Stimulated activated CD4-positive, alpha-beta T cell treated with anti-CD3 and anti-CD28 coated beads, TNF-alpha, amount 100 ng/mL, for 48 hours (primary cell): ENCODE data around the gene ASTN2.

ENCODE experiments used
- DNase-seq, 3 donors: peaks; one replicate each; pipeline ENCODE4 v3.0.0-alpha.2; 2020; ENCODE audit warnings: low read depth in 3 of 3

The ASTN2 gene

GRCh38 chr9:117250610-117251215 is 164.1 kb downstream of the ASTN2 start:
- DNase-seq, result no peak

GRCh38 chr9:117249799-117250198 is 165.1 kb downstream of the ASTN2 start:
- no peak for DNase-seq

DNA sequence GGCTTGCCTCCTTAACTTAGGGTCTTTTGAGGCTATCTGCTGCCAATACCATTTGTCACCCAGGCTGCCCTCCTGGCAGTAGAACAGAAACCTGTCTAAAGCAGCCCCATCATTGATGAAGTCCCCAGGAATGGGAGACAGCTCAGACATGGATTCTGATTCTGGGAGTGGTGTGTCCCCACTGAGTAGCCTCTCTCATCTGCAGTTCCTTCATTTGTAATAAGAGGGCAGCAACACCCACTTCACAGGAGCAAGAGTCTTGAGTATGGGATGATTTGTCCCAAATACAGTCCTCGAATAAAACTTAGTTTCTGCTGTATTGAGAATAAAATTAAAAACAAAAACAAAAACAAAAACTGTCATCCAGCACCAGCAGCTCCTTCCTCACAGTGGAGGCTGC is 167.6 kb downstream of the ASTN2 start:
- DNase-seq, result no peak

DNA sequence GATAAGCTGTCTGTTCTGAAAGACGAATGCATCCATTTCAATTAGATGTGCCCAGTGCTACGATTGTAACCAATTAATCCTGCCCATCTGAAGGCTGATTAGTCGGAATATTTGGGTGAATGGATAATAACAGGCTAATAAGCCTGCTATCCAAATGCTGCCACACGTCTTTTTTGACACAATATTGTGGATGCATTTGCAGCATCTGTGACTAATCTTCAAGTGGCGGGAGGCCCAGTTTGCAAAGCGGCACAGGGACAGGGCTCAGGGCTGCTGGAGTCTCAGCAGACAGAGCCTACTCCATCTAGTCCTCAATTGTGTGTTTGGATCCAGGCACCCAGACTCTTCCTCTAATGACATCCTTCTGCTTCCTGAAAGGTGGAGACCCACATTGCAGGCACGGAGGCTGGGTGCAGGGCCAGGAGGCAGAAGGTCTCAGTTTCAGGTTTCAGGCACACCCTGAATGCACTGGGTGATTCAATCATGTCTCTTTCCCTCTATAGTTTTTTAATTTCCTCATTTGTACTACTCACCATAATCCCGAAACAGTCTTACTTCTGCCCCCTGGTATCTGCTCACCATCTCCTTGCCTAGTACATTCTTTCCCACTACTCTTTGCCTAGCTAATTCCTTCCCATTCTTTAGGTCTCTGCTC is 169.6 kb downstream of the ASTN2 start:
- DNase-seq, result no peak

DNA sequence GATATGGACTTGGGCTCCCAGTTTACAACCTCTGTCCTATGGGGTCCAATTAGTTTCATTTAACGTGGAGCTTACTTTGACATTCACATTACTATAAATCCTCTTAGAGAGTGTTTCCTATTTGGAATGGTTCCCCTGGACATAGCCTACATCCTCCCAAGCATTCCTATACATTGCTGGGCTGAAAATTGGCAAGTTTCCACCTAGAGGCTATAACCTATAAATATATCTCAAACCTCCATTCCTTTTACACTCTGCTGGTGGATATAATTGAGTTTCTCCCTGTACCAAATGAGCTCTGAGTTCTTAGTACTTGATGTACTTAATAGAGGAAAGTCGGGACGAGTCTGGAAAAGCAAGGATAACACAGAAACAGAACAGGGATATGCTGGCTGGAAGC is 172.8 kb downstream of the ASTN2 start:
- no peak for DNase-seq

DNA sequence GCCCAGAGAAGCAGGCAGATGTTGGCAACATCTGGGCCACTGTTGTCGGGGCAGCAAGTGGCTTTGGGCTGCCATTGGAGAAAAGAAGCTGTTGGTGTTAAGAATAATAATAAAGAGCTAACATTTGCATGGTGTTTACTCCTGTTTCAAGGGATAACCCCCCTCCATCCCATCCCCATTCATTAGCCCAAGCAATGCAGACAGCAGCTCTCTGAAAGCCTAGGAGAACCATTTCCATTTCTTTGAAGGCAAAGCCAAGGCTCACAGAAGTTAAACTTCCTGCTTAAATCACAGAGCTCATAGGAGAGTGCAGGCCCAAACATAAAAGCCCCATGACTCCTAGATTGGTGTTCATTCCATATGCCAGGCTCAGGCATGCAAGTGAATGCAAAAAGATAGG is 175.4 kb downstream of the ASTN2 start:
- no peak for DNase-seq

- DNase-seq, result no peak
Observed at GRCh38 chr9:117234103-117234502, 180.8 kb downstream of the ASTN2 start.

- no peak for DNase-seq
Observed at GRCh38 chr9:117233016-117233415, 181.8 kb downstream of the ASTN2 start.

DNA sequence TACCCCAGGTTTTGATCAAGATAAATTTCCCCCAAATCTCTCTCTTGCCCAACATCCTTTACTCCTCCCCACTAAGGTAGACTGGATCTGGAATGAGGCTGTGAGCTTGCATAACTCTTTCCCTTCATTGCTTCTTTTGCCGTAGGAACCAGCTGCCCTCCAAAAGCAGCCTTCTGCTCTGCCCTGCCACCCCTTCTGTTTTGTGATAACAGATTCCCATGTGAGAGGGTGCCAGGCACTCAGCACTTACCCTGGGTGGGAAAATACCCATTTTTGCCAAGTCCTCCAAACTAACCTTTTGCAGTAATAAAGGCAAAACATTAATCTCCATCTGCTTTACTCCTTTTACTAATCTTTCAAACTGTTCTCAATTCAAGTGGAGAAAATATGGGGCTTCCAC is 182.6 kb downstream of the ASTN2 start:
- no peak for DNase-seq

GRCh38 chr9:117231012-117231411 is 183.8 kb downstream of the ASTN2 start:
- DNase-seq, result no peak

DNA sequence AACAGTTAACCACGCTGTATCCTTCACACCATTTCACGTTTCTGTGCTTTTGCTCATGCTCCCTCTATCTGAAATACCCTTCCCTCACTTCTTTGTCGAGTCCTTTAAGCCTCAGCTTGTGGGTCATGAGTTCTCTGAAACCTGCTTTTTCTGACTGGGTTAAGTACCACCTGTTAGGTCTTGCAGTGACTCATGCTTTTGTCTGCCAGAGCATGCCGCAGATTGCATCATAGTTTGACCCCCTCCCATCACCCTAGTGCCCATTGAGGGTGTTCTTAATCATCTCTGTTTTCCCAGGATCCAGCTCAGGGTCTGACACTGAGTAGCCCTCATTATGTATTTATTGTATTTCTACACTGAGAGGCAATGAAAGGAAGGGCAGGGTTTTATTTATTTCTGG is 190.2 kb downstream of the ASTN2 start:
- DNase-seq, result no peak

GRCh38 chr9:117218951-117219350 is 195.9 kb downstream of the ASTN2 start:
- no peak for DNase-seq

DNA sequence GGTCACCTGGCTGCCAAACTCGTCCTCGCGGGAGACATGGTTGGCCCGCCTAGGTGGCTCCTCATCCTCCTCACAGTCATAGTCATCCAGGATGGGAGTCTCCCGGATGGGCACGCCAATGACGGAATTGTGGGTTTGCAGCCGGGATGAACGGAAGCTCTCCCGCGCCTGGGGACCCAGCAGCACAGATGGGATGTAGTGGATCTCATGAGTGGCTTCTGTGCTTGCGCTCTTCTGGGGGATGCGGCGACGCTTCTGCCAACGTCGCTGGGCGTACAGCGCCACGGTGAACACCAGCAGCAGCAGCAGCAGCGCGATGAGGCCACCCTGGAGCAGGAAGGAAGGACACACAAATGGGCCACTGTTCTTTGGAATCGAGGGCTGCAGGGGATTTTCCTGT is 200.4 kb downstream of the ASTN2 start:
- DNase-seq, result no peak

- DNase-seq, result no peak
Observed at GRCh38 chr9:117211280-117211679, 203.6 kb downstream of the ASTN2 start.

- DNase-seq, result no peak
Observed at GRCh38 chr9:117205806-117206205, 209.1 kb downstream of the ASTN2 start.

- no peak for DNase-seq
Observed at GRCh38 chr9:117204971-117205370, 209.9 kb downstream of the ASTN2 start.

DNA sequence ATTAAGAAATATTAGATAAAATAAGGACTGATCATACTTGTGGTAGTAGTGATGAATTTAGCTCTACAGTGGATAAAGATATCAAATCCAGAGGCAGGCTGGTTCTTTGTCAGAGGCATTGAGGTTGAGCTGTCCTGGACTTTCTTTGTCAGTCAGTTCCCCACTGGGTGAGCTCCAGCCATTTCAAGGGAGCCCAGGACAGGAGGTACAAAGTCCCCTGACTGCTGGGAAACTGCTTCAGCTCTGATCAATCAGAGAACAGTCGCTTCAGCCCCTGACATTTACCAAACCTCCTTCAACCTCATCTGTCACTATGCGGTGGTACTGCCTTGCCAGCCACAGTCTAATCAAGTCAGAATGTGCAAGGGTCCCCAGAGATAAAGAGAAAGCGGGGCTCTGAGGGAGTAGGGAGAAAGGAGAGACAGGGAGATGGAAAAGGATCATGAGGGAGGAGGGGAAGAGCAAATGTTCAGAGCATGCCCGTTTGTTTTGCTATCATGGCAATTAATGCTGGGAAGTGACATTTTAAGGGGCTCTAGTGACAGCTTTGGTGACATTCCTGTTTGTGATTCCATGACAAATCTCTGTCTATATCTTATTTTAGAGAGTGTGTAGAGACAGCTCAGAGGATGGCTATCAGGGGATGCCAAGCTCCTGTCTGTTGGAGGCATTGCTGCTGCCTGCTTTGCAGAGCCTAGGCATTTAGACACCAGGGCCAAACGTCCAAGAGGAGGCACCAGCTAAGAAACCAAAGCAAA is 223.2 kb downstream of the ASTN2 start:
- DNase-seq, result no peak

DNA sequence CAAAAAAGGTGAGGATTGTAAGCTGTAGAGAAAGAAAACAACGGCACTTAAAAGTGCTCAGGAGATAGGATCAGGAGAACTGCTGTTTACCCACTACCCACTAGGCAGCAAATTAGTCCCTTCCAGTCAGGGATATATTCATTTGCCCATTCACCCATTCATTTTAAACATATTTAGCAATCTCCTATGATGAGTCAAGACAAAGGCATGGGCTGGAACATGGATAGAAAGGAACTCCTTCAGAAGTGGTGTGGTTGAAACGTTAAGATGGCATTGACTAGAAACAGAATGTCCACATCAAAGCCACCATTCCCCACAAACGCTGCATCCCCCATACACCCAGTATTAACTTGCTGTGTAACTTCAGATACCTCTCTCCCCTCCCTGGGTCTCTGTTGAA is 225.7 kb downstream of the ASTN2 start:
- DNase-seq, result no peak

DNA sequence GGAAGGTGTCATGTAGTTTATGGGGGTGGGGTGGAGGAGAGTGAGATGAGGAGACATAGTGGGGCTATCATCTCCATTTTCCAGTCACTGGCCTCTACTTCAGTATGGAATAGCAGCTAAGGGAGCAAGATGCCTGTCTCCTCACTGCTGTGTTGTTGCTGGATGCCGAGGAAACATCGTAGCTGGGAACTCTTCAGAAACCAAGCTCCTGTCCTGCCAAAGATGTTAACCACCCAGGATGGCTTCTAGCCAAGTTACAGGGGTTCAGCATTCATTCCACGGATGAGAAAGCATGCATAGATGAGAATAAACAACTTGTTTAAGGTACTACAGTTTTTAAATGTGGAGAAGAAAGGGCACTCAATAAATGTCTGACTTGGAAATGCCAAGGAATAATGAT is 226.5 kb downstream of the ASTN2 start:
- no peak for DNase-seq

GRCh38 chr9:117187498-117187897 is 227.4 kb downstream of the ASTN2 start:
- DNase-seq, result no peak

GRCh38 chr9:117184173-117184572 is 230.7 kb downstream of the ASTN2 start:
- DNase-seq, result no peak

DNA sequence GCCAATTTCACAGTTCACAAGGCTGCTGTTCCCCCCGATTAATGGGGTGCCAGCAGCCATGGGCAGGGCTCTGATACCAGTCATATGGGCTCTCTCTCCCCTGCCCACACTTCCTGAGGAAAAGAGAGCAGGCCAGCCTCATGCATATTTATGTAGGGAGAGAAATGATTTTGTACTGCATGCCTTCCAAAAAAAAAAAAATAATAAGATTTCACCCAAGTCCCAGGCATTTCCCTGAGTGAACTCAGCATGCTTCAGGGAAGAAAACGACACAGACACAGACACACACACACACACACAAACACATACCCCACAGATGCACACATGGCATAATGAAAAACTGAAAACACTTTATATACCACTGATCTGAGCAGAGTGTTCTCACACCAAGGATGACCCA is 232.8 kb downstream of the ASTN2 start:
- no peak for DNase-seq

DNA sequence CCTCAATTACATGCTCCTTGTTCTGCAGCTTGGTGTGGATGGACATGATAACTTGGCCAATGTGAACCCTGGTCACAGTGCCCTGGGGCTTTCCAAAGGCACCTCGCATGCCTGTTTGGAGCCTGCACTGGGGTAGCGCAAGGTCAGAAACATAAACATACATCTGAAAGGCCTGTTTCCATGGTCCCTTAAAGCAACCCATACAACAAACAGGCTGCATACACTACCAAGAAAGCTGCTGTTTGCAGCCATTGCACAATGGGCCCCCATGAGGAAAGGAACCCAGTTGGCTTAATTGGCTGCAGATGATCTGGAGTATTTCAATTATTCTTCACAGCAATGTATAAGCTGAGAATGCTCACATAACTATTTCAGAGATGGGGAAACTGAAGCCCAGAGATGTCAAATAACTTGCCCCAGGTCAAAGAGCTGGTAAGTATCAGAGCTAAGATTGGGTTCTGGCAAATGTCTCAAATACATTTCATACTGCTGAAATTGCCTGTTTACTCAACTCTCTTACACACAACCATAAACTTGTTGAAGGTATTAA is 233.9 kb downstream of the ASTN2 start:
- no peak for DNase-seq
